ENCODE measurements around the gene HPRT1. TPM values are rescaled to one million over a fixed set of nuclear protein-coding genes. Genes with fewer than 3 reads are reported as not detected.

Gene HPRT1, protein sequence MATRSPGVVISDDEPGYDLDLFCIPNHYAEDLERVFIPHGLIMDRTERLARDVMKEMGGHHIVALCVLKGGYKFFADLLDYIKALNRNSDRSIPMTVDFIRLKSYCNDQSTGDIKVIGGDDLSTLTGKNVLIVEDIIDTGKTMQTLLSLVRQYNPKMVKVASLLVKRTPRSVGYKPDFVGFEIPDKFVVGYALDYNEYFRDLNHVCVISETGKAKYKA
- 97.2 to 139 TPM (median 106 TPM) in 5 replicates for total RNA-seq (2022; extraction: Qiagen RNA extraction)

DNA sequence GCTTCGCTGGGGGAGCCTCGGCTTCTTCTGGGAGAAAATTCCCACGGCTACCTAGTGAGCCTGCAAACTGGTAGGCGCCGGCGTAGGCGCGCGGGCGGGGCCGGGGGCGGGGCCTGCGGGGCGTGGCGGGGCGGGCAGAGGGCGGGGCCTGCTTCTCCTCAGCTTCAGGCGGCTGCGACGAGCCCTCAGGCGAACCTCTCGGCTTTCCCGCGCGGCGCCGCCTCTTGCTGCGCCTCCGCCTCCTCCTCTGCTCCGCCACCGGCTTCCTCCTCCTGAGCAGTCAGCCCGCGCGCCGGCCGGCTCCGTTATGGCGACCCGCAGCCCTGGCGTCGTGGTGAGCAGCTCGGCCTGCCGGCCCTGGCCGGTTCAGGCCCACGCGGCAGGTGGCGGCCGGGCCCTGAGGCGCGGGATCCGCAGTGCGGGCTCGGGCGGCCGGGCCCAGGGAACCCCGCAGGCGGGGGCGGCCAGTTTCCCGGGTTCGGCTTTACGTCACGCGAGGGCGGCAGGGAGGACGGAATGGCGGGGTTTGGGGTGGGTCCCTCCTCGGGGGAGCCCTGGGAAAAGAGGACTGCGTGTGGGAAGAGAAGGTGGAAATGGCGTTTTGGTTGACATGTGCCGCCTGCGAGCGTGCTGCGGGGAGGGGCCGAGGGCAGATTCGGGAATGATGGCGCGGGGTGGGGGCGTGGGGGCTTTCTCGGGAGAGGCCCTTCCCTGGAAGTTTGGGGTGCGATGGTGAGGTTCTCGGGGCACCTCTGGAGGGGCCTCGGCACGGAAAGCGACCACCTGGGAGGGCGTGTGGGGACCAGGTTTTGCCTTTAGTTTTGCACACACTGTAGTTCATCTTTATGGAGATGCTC, at the start of gene HPRT1:
TSS of gene HPRT1 (plus strand) at position 161 of the 857 bp plus-strand sequence. CDS start at position 308, 147 bp downstream.

Other genes with a start within 250 kb of the HPRT1 start
- 0.06 TPM in 1 of 5 replicates, not detected in the others for gene CCDC160, start 223.0 kb upstream of the HPRT1 start, total RNA-seq (2022; extraction: Qiagen RNA extraction)
- gene PHF6, start 86.9 kb upstream of the HPRT1 start, total RNA-seq (2022; extraction: Qiagen RNA extraction): 9.2 to 17.0 TPM (median 13.2 TPM) in 5 replicates
- gene PLAC1, start 198.3 kb downstream of the HPRT1 start, total RNA-seq (2022; extraction: Qiagen RNA extraction): 0.59 to 1.00 TPM (median 0.70 TPM) in 5 replicates